ENCODE data around the gene XPO5. TPM values are rescaled to one million over a fixed set of nuclear protein-coding genes. Genes with fewer than 3 reads are reported as not detected.
A peak's percentile ranks its signal among the peaks of the same experiment; 100 is the strongest.

The XPO5 gene
- total and polyA plus RNA-seq, 9 of the 15 experiments (the other 6 are each of a cell fraction or from before 2014, with no cell fraction given), result 36.0 to 170 (median 99.1) TPM

GRCh38 chr6:43625393-43625992 is 49.7 kb upstream of the XPO5 start (continued):
- TF ChIP-seq, protein P1, sequence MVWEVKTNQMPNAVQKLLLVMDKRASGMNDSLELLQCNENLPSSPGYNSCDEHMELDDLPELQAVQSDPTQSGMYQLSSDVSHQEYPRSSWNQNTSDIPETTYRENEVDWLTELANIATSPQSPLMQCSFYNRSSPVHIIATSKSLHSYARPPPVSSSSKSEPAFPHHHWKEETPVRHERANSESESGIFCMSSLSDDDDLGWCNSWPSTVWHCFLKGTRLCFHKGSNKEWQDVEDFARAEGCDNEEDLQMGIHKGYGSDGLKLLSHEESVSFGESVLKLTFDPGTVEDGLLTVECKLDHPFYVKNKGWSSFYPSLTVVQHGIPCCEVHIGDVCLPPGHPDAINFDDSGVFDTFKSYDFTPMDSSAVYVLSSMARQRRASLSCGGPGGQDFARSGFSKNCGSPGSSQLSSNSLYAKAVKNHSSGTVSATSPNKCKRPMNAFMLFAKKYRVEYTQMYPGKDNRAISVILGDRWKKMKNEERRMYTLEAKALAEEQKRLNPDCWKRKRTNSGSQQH (CRISPR knock-in tag; IDR thresholded peaks at IDR 0.05), result peak; percentile 91
- TF ChIP-seq ZFPM2 (CRISPR knock-in tag; IDR thresholded peaks at IDR 0.05) (0 out of 2 replicates have a peak, but pooled peaks have one; percentile 33), NFXL1 (CRISPR knock-in tag; IDR thresholded peaks at IDR 0.05) (0 out of 2 replicates have a peak, but pooled peaks have one; percentile 30), L3MBTL2 (IDR thresholded peaks at IDR 0.05) (no peak), HNRNPH1 (optimal IDR thresholded peaks at IDR 0.05; ENCODE audit: low read depth, low read length) (no peak), CHD7 (IDR thresholded peaks at IDR 0.05; ENCODE audit: low read depth, low read length) (no peak), MAZ (CRISPR knock-in tag; conservative IDR thresholded peaks at IDR 0.05 in 1 of 2, IDR thresholded peaks at IDR 0.05 in 1 of 2) (peak; percentile 12 to 14; a peak in 1 of 4 replicates), PRPF4 (IDR thresholded peaks at IDR 0.05; ENCODE audit: insufficient read depth, low read depth, low read length, poor library complexity, severe bottlenecking) (no peak), ZNF830 (CRISPR knock-in tag; IDR thresholded peaks at IDR 0.05) (0 out of 2 replicates have a peak, but pooled peaks have one; percentile 84), CBX8 (IDR thresholded peaks at IDR 0.05; ENCODE audit: borderline replicate concordance, extremely low read depth, low read depth, low read length, poor library complexity, severe bottlenecking) (no peak), TEAD1 (CRISPR knock-in tag; IDR thresholded peaks at IDR 0.05) (peak; percentile 7 to 33; a peak in 1 of 4 replicates)
